A673 (cell line): ENCODE results near the gene CPE.

Source experiments
- EZH2 ChIP-seq: fragments of 200-600 bp; sonication (generic); IDR thresholded peaks from 2 replicates; pipeline ENCODE4 v1.6.1; 2017; ENCODE audit warnings: borderline replicate concordance, low read depth, mild to moderate bottlenecking, mixed read lengths, antibody characterized with exemption, low read length; ENCODE audit not compliant: poor library complexity, severe bottlenecking
- TF ChIP-seq, protein P1 (sequence below): fragments of 300-800, 200-600 bp; sonication (generic); conservative IDR thresholded peaks from 2 replicates; pipeline ENCODE4 v1.5.1; 2017; ENCODE audit warnings: low read depth, mild to moderate bottlenecking, antibody characterized with exemption, low read length, moderate library complexity, mixed read lengths

DNA sequence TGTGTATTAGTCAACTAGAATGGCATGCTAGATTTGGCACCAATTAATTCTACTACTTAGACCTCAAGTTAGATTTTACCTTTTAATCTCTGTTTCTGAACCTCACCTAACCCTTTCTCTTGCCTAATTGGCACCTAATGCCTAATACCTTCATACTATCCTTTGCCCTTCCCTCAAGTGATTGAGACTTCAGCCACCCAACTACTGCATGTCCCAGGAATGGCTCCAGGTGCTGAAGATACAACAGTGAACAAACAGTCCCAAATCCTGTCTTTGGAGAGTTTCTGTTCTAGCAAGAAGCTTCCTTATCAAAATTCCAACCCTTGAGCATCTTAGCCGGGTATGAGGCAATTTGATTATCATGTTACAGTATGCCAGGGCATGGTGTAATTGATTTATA, 139.9 kb downstream of the CPE start:
- TF ChIP-seq, protein P1, sequence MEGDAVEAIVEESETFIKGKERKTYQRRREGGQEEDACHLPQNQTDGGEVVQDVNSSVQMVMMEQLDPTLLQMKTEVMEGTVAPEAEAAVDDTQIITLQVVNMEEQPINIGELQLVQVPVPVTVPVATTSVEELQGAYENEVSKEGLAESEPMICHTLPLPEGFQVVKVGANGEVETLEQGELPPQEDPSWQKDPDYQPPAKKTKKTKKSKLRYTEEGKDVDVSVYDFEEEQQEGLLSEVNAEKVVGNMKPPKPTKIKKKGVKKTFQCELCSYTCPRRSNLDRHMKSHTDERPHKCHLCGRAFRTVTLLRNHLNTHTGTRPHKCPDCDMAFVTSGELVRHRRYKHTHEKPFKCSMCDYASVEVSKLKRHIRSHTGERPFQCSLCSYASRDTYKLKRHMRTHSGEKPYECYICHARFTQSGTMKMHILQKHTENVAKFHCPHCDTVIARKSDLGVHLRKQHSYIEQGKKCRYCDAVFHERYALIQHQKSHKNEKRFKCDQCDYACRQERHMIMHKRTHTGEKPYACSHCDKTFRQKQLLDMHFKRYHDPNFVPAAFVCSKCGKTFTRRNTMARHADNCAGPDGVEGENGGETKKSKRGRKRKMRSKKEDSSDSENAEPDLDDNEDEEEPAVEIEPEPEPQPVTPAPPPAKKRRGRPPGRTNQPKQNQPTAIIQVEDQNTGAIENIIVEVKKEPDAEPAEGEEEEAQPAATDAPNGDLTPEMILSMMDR: no peak
- TF ChIP-seq EZH2: no peak
